Pons (tissue), 1 donor: ENCODE results near the gene MAPT.

Experiments
- DNase-seq: peaks from one replicate; pipeline ENCODE4 v3.0.0-alpha.2; 2016; ENCODE audit warnings: low spot score

MAPT gene

DNA sequence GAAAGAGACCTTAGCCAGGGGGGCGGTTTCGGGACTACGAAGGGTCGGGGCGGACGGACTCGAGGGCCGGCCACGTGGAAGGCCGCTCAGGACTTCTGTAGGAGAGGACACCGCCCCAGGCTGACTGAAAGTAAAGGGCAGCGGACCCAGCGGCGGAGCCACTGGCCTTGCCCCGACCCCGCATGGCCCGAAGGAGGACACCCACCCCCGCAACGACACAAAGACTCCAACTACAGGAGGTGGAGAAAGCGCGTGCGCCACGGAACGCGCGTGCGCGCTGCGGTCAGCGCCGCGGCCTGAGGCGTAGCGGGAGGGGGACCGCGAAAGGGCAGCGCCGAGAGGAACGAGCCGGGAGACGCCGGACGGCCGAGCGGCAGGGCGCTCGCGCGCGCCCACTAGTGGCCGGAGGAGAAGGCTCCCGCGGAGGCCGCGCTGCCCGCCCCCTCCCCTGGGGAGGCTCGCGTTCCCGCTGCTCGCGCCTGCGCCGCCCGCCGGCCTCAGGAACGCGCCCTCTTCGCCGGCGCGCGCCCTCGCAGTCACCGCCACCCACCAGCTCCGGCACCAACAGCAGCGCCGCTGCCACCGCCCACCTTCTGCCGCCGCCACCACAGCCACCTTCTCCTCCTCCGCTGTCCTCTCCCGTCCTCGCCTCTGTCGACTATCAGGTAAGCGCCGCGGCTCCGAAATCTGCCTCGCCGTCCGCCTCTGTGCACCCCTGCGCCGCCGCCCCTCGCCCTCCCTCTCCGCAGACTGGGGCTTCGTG is at the start of gene MAPT:
Gene MAPT (plus strand): TSS at position 533 of the 763 bp plus-strand sequence. CDS start 67,784 bp downstream, outside the sequence.
- DNase-seq, result peak; percentile 96

DNA sequence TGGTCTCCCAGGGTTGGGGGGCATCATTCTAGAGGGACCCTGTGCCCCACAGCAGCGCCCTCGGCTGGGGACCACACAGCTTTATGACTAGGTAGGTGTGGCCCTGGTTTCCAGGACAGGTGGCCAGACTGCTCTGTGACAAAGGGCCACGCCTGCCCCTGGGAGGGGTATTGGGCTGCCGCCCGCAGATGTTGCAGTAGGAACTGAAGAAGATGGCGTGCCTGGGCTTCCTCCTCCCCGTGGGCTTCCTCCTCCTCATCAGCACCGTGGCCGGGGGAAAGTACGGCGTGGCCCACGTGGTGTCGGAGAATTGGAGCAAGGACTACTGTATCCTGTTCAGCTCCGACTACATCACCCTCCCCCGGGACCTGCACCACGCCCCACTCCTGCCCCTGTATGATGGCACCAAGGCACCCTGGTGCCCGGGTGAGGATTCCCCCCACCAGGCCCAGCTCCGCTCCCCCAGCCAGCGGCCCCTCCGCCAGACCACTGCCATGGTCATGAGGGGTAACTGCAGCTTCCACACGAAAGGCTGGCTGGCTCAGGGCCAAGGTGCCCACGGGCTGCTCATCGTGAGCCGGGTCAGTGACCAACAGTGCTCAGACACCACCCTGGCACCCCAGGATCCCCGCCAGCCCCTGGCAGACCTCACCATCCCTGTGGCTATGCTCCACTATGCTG is 49.5 kb upstream of the MAPT start, which contains the start of gene SPPL2C:
Gene SPPL2C (plus strand): TSS at position 187 of the 681 bp plus-strand sequence. CDS start 26 bp downstream, at position 213.
- DNase-seq, result no peak

DNA sequence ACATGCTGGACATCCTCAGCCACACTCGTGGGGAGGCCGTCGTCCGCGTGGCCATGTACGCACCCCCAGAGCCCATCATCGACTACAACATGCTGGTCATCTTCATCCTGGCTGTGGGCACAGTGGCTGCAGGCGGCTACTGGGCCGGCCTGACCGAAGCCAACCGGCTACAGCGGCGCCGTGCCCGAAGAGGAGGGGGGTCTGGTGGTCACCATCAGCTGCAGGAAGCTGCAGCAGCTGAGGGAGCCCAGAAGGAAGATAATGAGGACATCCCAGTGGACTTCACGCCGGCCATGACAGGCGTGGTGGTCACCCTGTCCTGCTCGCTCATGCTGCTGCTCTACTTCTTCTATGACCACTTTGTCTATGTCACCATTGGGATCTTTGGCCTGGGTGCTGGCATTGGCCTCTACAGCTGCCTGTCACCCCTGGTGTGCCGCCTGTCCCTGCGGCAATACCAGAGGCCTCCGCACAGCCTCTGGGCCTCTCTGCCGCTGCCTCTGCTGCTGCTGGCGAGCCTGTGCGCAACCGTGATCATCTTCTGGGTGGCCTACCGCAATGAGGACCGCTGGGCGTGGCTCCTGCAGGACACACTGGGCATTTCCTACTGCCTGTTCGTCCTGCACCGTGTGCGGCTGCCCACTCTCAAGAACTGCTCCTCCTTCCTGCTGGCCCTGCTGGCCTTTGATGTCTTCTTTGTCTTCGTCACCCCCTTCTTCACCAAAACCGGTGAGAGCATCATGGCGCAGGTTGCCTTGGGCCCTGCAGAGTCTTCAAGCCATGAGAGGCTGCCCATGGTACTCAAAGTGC is 48.8 kb upstream of the MAPT start:
- no peak for DNase-seq

DNA sequence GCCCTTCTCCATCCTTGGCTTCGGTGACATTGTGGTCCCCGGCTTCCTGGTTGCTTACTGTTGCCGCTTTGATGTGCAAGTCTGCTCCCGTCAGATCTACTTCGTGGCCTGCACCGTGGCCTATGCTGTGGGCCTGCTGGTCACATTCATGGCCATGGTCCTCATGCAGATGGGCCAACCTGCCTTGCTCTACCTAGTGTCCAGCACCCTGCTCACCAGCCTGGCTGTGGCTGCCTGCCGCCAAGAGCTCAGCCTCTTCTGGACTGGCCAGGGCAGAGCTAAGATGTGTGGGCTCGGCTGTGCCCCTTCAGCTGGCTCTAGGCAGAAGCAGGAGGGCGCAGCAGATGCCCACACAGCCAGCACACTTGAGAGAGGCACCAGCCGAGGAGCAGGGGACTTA is 48.1 kb upstream of the MAPT start:
- DNase-seq, result no peak

DNA sequence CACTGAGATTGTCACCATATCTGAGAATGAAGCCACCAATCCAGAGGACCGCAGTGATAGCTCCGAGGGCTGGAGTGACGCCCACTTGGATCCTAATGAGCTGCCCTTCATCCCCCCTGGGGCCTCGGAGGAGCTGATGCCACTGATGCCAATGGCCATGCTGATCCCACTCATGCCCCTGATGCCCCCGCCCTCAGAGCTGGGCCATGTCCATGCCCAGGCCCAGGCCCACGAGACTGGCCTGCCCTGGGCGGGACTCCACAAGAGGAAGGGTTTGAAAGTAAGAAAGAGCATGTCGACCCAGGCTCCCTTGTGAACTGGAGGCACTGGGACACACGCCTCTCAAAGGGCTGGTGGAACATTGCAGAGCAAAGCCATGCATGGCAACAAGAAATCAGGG is 47.7 kb upstream of the MAPT start:
- DNase-seq, result no peak

DNA sequence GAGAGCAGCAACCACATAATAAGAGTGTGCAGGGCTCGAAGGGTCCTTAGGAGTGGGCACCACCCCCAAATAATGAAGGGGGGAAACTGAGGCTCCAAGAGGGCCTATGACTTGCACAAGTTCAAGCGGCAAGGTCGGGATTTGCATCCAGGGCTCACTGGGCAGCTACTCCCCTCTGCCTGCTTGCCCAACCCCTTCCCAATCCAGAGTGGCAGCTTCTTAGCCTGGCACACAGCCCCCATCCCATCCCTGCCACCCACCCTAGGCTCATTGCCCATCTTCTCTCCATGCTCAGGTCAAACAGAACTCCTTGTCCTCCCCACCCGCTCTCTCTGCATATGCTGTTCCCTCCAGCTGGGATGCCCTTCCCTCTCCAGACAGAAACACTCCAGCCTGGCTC is 47.3 kb upstream of the MAPT start:
- no peak for DNase-seq

DNA sequence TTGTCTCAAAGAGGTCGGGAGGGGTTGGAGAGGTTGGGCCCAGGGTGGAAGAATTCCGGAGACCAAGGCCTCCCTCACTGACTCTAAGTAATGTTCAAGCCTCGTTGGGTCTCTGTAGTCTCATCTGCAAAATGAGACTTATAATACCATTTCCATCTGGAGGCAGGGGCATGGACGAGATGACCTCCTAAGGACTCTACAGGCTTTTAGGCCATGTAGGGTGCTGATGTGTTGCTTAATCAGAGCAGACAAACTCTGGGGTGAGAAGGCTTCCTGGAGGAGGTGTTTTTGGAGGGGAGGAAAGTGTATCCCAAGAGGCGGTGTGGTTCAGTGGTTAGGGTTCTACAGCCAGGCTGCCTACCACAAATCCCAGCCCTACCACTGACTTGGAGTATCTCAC is 46.6 kb upstream of the MAPT start:
- DNase-seq, result no peak

DNA sequence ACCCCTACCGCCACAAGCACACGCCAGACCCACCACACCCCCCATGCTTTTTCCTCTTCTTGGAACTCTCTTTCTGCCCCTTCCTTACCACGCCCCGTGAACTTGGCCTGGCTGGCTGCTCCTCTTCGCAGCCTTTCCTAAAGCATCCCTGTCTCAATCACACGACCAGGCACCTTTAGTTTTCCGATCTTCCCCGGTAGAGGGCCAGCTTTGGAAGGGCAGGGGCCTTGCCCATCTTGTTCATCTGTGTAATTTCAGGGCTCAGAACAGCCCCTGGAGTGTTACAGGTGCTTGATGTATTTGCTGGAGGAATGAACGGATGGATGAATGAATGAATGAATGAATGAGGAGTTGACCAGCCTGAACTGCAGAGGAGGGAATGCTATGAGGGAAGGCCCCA is 45.9 kb upstream of the MAPT start:
- no peak for DNase-seq

DNA sequence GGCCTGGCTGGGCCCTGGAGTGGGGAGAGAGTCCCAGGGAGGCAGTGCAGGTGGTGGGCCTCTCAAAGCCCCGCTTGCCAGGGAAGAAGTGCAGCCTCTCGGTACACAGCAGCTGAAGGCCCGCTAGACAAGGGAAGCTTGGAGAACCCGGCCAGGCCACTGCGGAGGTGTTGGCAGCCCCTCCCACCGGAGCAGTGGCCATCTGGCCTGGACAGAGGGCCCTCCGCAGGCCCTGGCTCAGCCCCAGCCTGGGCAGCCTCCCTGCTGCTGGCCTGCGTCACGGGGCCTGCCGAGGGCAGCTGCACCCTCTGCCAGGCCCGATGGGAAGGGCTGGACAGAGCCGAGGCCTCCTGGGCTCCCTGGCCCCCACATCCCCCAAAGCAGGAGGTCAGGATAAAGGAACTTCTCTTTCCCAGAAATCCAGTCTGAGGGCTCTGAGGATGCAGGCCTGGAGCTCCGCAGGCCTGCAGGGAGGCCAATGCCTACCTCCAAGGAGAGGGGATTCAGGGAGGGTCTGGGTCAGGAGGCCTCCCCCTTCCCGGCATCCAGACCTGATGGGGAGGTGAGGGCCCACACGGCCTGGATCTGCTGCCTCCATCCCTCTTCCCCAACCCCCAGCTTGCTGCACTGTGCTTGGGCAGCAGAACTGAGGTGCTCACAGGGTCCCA is 45.4 kb upstream of the MAPT start:
- peak; percentile 66 for DNase-seq

DNA sequence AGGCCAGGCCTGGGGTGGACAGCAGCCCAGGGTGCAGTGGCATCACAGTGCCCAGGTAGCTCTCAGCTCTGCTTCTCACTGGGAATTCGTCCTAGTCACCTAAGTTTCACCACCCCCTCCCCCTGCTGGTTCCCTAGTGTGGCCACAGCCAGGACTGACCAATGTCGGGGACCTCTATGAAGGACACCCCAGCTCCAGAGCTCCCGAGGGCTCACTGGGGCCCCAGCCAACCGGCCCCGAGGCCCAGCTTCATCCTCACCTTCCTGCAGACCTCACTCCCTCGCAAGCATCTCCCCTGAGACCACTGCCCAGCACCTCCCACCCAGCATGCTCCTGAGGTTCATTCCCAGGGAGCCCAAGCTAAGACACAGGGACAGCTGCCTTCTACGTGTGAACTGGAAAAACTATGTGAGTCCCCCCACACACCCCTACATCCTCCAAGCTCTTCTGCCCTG is 44.8 kb upstream of the MAPT start:
- DNase-seq, result no peak

DNA sequence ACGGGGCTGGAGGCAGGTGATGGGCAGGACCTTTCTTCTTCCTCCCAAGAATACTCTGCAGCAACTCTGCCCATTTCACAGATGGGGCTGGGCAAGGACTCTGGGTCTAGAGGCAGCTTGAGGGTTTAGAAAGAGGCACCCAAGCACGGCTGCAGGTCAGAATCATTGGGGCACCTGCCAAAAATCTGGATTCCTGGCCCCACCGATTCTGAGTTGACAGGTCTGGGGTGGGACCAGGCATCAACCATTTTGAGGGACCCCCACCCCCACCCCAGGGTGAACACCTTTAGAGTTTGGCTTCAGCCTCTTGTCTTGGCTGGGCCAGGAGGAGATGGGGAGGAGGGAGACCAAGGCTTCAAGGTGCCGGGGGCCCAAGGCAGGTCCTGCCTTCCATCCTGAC is 44.3 kb upstream of the MAPT start:
- no peak for DNase-seq

DNA sequence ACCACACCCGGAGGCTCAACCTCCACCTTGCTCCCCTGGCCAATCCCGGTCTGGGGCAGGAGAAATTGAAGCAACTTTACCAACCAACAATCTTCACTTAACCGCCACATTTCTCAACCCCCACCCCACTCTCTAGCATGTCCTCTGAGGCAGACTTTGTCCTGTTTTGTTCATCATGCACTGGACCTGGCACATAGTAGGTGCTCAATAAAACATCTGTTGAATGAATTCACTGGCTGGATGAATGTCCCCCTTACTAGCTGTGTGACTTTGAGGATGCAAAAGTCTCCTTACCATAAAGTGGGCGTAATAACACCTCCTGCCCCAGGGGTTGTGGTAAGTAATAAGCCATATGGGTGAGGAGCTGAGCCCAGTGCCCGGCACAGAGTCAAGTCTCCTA is 43.9 kb upstream of the MAPT start:
- no peak for DNase-seq

DNA sequence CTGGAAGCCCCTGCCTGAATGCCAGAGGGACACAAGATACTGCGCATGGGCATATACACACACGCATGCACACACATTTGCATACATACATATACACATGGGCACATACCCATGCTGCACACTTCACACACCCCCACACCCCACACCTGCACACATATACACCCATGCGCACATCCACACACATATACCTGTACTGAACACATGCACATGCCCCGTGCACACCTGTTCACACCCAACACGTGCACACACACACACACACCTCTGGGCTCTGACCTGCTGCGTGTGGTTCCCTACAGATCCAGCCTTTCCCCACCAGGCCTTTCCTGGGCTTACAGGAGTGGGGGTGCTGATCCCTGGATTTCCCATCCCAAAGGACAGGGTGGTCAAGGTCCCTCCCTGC is 43.3 kb upstream of the MAPT start:
- no peak for DNase-seq

DNA sequence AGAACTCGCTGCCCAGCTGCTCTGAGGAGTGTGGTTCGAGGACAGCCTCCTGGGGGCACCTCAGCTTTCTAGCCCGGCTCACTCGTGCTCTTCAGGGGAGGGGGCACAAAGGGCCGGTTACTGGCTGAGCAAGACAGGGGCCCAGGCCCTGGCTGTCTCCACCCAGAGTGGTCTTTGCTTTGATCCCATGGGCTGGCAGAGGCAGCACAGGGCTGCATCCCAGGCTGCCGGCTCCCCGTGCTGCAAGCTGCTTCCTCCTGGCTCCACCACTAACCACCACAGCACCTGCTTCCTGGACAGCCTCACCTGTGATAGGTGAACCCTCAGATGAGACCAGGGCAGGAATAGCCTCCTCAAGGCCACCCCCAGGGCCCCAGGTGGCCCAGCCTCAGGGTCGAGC is 42.9 kb upstream of the MAPT start:
- no peak for DNase-seq

DNA sequence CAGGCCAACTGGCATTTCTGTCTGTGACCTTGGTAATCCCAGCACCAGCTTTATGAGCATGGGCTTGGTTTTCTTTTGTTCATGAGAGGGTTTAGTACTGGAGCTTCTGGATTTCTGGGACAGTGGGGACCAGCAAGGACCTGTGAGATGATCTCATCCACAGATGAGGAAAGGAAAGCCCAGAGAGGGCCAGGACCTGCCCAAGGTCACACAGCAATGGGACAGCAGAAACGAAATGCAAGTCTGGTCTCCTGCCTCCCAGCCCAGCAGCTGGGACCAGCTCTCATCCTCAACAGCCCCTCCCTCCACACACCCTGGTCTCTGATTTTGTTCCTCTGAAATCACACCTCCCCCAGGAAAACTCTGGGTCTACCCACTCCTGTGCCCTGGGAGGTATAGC is 42.5 kb upstream of the MAPT start:
- DNase-seq, result no peak

DNA sequence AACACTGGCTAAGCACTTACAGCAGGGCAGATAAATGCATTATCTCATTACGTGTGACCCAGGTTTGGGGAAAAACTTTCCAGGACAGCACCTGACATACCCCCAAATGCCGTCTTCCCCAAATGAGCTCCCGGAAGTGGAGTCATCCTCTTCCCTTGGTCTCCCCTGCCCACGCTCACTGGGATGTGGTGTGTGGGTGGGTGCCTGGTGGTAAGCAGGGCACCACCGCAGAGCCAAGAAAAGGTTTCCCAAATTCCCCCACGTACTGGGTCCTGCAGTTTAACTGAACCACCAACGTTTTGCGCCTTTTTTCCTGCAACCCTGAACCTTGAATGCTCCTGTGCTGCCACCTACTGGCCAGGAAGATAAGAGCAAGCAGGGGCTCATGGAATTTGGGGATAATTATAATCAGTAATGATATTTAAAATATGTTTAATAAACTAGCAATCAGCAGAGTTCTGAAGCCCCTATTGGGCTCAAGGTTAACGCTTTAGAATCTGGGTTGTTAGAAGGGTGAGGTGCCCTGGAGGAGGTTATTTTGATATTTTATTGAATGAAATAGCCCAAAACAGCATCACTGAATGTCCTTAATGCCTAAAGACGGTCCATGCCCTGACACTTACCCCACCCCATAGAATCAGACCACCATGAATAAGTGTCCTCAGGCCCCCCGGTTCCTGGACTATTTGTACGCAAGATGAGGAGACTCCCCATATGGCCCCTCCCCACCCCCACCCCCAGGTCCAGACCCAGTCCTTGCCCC is 41.6 kb upstream of the MAPT start:
- DNase-seq, result peak; percentile 61

DNA sequence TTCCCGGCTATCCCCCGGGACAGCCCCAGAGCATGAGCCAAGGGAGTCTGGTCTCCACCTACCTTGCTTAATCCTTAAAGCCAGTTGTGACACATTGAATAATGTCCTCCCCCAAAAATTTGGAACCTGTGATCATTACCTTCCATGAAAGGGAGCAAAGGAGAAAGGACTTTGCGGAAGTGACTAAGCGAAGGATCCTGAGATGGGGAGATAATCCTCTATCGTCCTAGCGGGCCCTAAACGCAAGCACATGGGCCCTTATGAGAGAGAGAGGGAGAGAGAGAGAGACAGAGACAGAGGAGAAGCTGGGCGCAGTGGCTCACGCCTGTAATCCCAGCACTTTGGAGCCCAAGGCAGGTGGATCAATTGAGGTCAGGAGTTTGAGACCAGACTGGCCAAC is 40.1 kb upstream of the MAPT start:
- DNase-seq, result no peak

DNA sequence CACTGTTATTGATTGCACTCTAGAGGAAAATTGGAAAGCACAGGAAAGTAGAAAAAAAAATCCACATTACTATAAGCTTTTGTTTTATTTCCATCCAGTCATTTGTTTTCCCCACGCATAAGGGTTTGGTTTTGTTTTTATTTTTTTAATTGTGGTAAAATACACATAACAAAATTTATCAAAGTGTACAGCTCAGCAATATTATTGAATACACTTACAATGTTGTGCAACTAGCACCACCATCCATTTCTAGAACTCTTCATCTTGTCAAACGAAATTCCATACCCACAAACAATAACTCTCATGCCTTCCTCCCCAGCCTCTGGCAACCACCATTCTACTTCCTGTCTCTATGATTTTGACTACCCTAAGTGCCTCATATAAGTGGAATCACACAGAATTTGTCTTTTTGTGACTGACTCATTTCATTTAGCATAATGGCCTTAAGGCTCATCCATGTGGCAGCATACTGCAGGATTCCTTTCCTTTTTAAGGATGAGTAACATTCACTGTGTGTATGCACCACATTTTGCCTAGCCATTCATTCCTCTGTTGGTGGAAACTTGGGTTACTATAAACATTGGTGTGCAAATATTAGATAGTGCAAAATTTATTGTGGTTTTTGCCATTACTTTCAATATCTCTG is 38.5 kb upstream of the MAPT start:
- no peak for DNase-seq

DNA sequence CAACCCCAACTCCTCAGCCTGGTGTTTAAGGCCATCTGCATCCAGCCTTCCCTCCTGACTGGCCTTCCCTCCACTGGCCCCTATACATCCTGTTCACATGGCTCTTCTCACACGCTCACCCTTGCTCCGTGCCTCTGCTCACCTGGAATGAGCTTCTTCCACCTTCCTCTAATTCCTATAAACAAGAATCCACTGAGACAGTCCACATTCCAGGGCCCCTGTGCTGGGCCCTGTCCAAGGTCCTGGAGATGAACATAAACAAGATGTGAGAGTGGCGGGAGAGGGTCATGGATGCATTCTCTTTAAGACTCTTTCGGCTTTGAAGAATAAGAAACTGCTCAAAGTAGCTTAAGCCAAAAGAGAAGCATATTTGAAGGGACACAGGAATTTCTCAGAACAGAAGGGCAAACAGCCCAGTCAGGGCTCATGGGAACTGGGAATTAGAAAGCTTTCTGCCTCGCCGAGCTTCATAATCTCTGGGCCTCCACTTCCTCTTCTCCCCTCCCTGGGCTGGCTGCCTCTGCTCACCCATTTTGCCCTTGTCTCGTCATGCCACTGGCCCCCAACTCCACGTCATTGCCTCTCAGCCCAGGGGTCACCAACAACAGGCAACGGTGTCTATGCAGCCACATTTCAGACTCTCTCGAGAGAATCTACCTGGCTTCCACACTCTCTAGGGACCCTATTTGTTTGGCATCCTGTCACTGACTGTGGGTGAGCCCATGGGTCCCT is 36.2 kb upstream of the MAPT start:
- DNase-seq, result peak; percentile 16

DNA sequence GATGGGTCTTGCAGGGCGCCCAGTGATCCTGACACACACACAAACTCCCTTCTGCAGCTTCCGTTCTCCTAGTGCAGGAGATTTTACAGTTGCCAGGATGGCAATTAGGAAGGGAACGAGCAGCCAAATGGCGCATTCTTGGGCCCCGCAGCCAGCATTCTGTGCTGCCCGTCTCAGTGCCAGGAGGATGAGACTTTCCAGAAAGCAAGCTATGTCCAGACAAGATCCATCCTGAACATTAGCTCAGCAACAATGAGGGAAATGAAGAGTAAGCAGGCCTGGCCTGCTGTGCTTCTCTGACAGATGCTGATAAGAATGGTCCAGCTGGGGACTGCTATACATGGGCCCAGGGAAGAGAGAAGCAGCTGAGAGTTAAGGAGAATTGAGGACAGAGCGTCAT is 33.2 kb upstream of the MAPT start:
- DNase-seq, result peak; percentile 21
